ENCODE results near the gene GPLD1.
A peak's percentile ranks its signal among the peaks of the same experiment; 100 is the strongest.

GPLD1 gene

GRCh38 chr6:24501374-24501773 lies 12.0 kb upstream of the GPLD1 start:
- no peak for DNase-seq (ENCODE audit: low spot score)

GRCh38 chr6:24500683-24501082 lies 11.3 kb upstream of the GPLD1 start:
- DNase-seq (ENCODE audit: low spot score), result no peak

GRCh38 chr6:24497254-24497970 lies 8.0 kb upstream of the GPLD1 start:
- no peak for DNase-seq (ENCODE audit: low spot score)

GRCh38 chr6:24494821-24495795 lies 5.7 kb upstream of the GPLD1 start, which contains the start of gene ALDH5A1:
TSS of gene ALDH5A1 (plus strand) at chr6:24494969. CDS start at chr6:24494997, 28 bp downstream.
- DNase-seq (ENCODE audit: low spot score), result peak; percentile 55

GRCh38 chr6:24493945-24494820 lies 4.8 kb upstream of the GPLD1 start:
- peak; percentile 50 for DNase-seq (ENCODE audit: low spot score)

- DNase-seq (ENCODE audit: low spot score), result no peak
These were observed 3.1 kb upstream of the GPLD1 start for GRCh38 chr6:24492475-24492874.

GRCh38 chr6:24490948-24491347 lies 1.6 kb upstream of the GPLD1 start:
- no peak for DNase-seq (ENCODE audit: low spot score)

GRCh38 chr6:24489881-24490280 lies 503 bp upstream of the GPLD1 start:
- peak; percentile 29 for DNase-seq (ENCODE audit: low spot score)

- no peak for DNase-seq (ENCODE audit: low spot score)
These were observed 3.3 kb downstream of the GPLD1 start for GRCh38 chr6:24486065-24486464.

GRCh38 chr6:24484657-24485323 lies 4.6 kb downstream of the GPLD1 start:
- DNase-seq (ENCODE audit: low spot score), result no peak

- no peak for DNase-seq (ENCODE audit: low spot score)
These were observed 7.9 kb downstream of the GPLD1 start for GRCh38 chr6:24481449-24481848.

GRCh38 chr6:24480705-24481104 lies 8.7 kb downstream of the GPLD1 start:
- DNase-seq (ENCODE audit: low spot score), result no peak

GRCh38 chr6:24478903-24479302 lies 10.5 kb downstream of the GPLD1 start:
- no peak for DNase-seq (ENCODE audit: low spot score)

GRCh38 chr6:24477070-24477469 lies 12.3 kb downstream of the GPLD1 start:
- no peak for DNase-seq (ENCODE audit: low spot score)

GRCh38 chr6:24476631-24477030 lies 12.7 kb downstream of the GPLD1 start:
- DNase-seq (ENCODE audit: low spot score), result no peak

- DNase-seq (ENCODE audit: low spot score), result no peak
These were observed 17.2 kb downstream of the GPLD1 start for GRCh38 chr6:24472181-24472580.

GRCh38 chr6:24469811-24470210 lies 19.6 kb downstream of the GPLD1 start:
- DNase-seq (ENCODE audit: low spot score), result no peak

- no peak for DNase-seq (ENCODE audit: low spot score)
These were observed 24.9 kb downstream of the GPLD1 start for GRCh38 chr6:24464253-24465038.

GRCh38 chr6:24460966-24461365 lies 28.4 kb downstream of the GPLD1 start:
- no peak for DNase-seq (ENCODE audit: low spot score)

GRCh38 chr6:24458941-24459340 lies 30.4 kb downstream of the GPLD1 start:
- DNase-seq (ENCODE audit: low spot score), result no peak

GRCh38 chr6:24458134-24458533 lies 31.2 kb downstream of the GPLD1 start:
- DNase-seq (ENCODE audit: low spot score), result no peak

All from HuH-7.5 (cell line).